A172 (cell line): ENCODE data around the gene PAX7. TPM values are rescaled to one million over a fixed set of nuclear protein-coding genes. Genes with fewer than 3 reads are reported as not detected.

ENCODE experiments used
- DNase-seq: peaks from one replicate; pipeline ENCODE4 v3.0.0-alpha.2; 2015; ENCODE audit warnings: low spot score
- total RNA-seq: library from RNA; depleted of rRNA; stranded (reverse); fragments of >200 nt; shearing (Covaris generic); gene quantifications from 2 replicates; pipeline ENCODE4 v1.2.3, GENCODE V29; 2014; rRNA removed

The PAX7 gene
- total RNA-seq, 1 experiment from 2014 or later = not detected

- DNase-seq = no peak
These were observed 163.9 kb downstream of the PAX7 start for GRCh38 chr1:18794561-18794960.

DNA sequence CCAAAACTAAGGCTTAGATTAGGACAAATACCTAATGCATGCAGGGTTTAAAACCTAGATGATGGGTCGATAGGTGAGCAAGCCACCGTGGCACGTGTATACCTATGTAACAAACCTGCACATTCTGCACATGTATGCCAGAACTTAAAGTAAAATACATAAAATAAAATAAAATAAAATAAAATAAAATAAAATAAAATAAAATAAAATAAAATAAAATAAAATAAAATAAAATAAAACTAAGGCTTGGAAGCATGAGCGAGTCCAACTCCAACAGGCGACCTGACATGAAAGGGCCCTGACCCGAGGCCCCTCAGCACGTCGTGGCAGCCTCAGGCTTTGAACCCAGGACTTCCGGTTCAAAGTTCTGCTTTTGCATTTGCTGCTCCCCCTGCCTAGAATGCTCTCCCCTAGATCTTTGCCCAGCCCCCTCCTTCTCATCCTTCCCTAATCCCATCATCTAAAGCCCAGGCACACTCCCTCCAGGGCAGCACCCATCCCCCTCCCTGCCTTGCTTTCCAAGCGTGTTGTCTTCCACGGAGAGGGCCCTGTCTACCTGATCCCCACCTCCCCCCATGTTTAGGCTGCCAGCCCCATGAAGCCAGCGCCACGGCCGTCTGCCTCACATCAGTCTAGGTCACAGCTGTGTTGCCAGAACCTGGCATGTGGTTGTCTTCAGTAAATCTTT, 164.5 kb downstream of the PAX7 start:
- no peak for DNase-seq

GRCh38 chr1:18796950-18797349, 166.3 kb downstream of the PAX7 start:
- DNase-seq = no peak

Other genes starting within 250 kb of the PAX7 start
- 0.91 and 2.0 TPM in 2 replicates for gene KLHDC7A, start 149.9 kb upstream of the PAX7 start, total RNA-seq
- gene TAS1R2, start 228.8 kb downstream of the PAX7 start, total RNA-seq = not detected in 2 replicates